OCI-LY1 (cell line): ENCODE results near the gene HORMAD2.

Source experiments
- EZH2 ChIP-seq: fragments of 200-600 bp; sonication (generic), shearing (Covaris generic); IDR thresholded peaks from 2 replicates; pipeline ENCODE4 v1.8.0; 2017; ENCODE audit warnings: borderline replicate concordance, mixed run types, mild to moderate bottlenecking, antibody characterized with exemption, low read length, moderate library complexity, mixed read lengths
- TF ChIP-seq, protein P1 (sequence below): fragments of 200-600 bp; sonication (generic), shearing (Covaris generic); IDR thresholded peaks from 2 replicates; pipeline ENCODE4 v1.5.1; 2017; ENCODE audit warnings: mild to moderate bottlenecking, antibody characterized with exemption, low read length, moderate library complexity, mixed read lengths

DNA sequence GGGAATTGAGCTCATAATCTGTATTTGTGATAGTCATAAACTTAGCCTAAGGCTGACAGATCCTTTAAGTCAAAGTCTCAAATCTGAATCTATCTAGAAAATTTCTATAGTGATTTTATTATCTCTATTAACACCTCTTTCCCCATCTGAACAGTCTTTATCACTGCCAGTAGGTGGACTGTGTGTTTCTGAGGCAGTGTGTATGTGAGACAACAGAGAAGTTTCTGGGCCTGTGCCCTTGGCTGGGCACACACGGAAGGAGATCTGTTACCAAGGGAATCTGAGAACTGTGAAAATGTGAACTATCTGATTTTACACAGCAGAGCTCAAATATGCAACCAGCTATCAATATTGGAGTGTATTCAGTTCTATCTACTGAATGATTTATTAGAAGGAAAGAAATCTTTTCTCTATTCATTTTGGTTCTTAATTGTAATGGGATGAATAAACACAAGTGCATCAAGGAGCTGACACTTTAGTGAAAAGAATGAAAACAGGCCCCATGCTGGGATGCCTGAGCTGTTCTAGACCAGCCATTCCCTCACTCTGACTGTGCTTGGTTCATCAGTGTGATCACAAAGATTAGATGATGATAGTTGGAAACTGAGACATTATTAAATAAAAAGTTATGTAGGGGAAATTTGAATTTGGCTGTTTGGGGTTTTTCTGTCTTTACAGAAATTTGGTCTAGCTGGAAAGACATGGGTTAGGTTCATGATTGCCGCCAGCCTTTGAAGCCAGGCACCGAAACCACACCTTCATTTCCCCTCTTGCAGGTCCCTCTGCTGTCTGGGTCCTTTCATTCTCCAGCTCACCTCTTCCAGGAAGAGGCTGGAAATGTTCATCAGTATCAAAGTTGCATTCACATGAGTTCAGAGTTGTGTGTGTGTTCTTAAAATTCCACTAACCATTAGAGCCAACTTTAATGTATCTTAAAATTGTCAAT, 98.2 kb downstream of the HORMAD2 start:
- TF ChIP-seq, protein P1, sequence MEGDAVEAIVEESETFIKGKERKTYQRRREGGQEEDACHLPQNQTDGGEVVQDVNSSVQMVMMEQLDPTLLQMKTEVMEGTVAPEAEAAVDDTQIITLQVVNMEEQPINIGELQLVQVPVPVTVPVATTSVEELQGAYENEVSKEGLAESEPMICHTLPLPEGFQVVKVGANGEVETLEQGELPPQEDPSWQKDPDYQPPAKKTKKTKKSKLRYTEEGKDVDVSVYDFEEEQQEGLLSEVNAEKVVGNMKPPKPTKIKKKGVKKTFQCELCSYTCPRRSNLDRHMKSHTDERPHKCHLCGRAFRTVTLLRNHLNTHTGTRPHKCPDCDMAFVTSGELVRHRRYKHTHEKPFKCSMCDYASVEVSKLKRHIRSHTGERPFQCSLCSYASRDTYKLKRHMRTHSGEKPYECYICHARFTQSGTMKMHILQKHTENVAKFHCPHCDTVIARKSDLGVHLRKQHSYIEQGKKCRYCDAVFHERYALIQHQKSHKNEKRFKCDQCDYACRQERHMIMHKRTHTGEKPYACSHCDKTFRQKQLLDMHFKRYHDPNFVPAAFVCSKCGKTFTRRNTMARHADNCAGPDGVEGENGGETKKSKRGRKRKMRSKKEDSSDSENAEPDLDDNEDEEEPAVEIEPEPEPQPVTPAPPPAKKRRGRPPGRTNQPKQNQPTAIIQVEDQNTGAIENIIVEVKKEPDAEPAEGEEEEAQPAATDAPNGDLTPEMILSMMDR = no peak
- TF ChIP-seq EZH2 = no peak
